CD4-positive, alpha-beta T cell treated with Interleukin-6 at 100 ng/mL for 8 hours (primary cell): ENCODE measurements around the gene LCORL.
A peak's percentile ranks its signal among the peaks of the same experiment; 100 is the strongest.
"Not testable (repeated sequence)": the region's sequence is repeated elsewhere in the genome, so short reads cannot be mapped to it uniquely, and the experiment has no call there.

Experiments
- DNase-seq: peaks from one replicate; pipeline ENCODE4 v3.0.0-alpha.2; 2020; ENCODE audit warnings: mixed read lengths, low spot score

Gene LCORL

GRCh38 chr4:18021720-18022571 lies at the start of gene LCORL:
LCORL (minus strand) TSS chr4:18021755; CDS start chr4:18021751, 4 bp downstream.
- DNase-seq = peak; percentile 84

- no peak for DNase-seq
Observed at GRCh38 chr4:18069810-18070209, 48.3 kb upstream of the LCORL start.

DNA sequence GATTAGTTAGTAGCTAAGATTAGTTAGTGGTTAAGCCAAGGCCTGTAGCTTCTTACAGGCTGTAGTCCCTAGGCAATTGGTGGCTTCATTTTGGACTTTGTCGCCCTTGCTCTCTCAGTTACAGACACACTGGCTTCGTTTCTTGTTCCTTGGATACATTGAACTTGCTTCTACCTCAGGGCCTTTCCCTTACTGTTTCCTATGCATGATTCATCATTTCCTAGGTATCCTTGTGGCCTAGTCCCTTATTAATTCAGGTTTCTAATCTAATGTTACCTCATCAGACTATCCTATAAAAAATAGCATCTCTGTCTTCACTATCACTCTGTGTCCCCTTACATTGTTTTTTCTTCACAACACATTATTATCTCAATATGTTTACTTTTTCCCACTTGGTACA lies 45.5 kb upstream of the LCORL start:
- DNase-seq = no peak

- DNase-seq = no peak
Observed at GRCh38 chr4:18063079-18063478, 41.5 kb upstream of the LCORL start.

DNA sequence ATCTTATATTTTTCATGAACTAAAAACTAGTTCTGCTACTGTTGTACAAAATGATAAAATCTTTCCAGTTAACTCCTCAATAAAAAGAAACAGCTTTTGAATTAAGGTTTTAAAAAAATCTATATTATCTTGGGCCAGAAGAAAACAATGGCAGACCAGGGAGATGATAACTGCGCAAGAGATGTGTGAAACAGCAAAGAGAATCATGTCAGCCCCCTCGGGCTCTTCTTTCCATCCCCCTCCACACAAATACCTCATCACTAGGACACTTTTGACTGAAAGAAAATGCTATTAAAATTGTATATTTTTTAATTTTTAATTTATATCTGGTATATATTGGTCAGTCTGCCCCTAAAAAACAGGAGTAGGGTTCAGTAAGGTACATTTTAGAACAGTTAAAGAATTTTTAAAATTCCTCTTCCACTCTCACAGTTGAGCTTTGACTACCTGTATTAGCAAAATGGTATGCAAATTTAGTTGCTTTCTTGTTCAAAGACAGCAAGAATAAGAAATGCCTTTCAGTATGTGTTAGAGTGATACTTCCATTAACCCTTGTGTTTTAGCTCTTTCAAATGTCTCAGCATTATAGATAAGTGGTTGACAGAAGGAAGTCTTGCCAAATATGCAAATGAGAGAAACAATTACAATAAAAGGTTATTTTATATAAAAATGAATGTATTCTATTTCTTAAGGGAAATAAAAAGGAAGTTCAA lies 36.4 kb upstream of the LCORL start:
- no peak for DNase-seq

GRCh38 chr4:18056030-18056429 lies 34.5 kb upstream of the LCORL start:
- no peak for DNase-seq

- DNase-seq = no peak
Observed at GRCh38 chr4:18052158-18052557, 30.6 kb upstream of the LCORL start.

GRCh38 chr4:18051281-18051680 lies 29.7 kb upstream of the LCORL start:
- DNase-seq = no peak

- no peak for DNase-seq
Observed at GRCh38 chr4:18050448-18050847, 28.9 kb upstream of the LCORL start.

DNA sequence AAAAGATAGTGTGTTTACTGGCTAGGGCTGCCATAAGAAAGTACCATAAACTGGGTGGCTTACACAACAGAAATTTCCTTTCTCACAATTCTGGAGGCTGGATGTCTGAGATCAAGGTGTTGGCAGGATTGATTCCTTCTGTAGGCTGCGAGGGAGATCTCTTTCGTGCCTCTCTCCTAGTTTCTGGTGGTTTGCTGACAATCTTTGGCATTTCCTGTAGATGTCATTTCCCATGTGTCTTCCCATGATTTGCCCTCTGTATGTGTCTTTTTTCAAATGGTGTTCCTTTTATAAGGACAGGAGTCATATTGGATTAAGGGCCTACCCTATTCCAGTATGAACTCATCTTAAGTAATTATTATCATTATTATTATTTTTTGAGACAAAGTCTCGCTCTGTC lies 27.9 kb upstream of the LCORL start:
- DNase-seq = no peak

GRCh38 chr4:18042754-18043153 lies 21.2 kb upstream of the LCORL start:
- no peak for DNase-seq

DNA sequence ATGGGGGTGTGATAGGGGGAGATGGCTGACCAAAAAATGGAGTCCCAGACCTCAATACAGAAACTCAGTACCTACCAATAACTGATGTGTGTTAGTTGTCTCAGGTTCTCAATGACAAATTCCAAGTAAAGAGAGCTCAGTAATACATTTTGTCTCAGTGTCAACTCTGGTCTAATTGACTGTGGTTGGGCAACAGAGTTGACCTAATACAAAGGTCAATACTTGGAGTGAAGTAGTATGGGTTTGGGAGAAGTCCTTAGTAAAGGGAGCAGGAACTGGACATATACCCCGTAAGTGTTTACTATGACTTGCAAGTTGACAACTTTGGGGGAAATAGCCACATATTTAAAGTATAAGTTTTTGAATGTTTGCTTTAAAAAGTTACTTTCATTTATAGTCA lies 20.5 kb upstream of the LCORL start:
- DNase-seq = no peak

- no peak for DNase-seq
Observed at GRCh38 chr4:18041114-18041513, 19.6 kb upstream of the LCORL start.

GRCh38 chr4:18039113-18039512 lies 17.6 kb upstream of the LCORL start:
- no peak for DNase-seq

DNA sequence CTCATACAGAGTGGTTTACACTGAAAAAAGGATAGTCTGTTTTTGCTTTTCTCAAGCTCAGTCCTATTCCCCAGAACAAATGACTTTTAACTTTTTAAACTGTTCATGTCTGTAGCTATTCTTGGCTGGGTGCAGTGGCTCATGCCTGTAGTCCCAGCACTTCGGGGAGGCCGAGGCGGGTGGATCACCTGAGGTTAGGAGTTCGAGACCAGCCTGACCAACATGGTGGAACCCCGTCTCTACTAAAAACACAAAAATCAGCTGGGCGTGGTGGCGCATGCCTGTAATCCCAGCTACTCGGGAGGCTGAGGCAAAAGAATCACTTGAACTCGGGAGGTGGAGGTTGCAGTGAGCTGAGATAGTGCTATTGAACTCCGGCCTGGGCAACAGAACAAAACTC lies 14.8 kb upstream of the LCORL start:
- not testable (repeated sequence) for DNase-seq

GRCh38 chr4:18034099-18034498 lies 12.5 kb upstream of the LCORL start:
- no peak for DNase-seq

GRCh38 chr4:18033111-18034085 lies 11.8 kb upstream of the LCORL start:
- DNase-seq = no peak

DNA sequence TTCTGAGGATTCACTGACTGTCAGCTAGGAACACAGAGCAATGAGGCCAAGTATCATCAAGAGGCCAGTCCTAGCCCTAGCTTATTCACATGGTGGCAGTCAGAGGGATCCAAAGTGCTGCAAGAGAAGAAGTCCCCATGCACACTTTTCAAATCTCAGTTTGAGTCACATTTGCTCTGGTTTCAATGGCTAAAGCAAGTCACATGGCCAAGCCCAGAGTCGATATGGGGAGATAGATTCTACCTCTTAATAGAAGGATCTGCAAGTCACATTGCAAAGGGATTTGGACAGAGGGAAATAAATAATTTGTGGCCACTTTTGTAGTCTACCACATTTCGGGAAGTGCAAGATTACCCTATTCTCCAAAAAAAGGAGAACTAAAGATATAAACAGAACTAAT lies 3.7 kb upstream of the LCORL start:
- no peak for DNase-seq

DNA sequence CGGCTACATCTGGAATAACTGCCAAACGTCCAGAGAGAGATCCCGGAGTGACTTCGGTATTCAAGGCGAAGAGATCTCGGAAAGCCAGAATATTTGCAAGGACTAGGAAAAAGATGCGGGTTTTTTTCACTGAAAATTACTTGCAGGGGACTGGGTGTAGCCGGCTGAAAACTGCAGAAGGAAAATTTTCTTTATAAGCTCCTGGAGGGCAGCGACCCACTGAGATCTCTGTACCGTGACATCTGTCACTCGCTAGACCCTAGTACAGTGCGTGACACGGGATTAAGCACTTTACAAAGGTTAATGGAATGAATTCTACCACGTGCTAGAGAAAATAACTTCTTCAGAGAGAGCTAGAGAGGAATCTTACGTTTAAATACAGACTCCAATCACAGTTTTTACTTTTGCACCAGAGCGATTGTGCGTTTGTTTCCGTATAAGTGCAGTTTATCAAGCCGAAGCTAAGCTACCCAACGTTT lies 1.1 kb upstream of the LCORL start:
- no peak for DNase-seq

GRCh38 chr4:18021470-18021719 lies 160 bp downstream of the LCORL start:
- DNase-seq = no peak

GRCh38 chr4:18020671-18021469 lies 685 bp downstream of the LCORL start:
- DNase-seq = peak; percentile 18
